ENCODE data around the gene HSD17B14.
"Not testable (repeated sequence)": the region's sequence is repeated elsewhere in the genome, so short reads cannot be mapped to it uniquely, and the experiment has no call there.

HSD17B14 gene

DNA sequence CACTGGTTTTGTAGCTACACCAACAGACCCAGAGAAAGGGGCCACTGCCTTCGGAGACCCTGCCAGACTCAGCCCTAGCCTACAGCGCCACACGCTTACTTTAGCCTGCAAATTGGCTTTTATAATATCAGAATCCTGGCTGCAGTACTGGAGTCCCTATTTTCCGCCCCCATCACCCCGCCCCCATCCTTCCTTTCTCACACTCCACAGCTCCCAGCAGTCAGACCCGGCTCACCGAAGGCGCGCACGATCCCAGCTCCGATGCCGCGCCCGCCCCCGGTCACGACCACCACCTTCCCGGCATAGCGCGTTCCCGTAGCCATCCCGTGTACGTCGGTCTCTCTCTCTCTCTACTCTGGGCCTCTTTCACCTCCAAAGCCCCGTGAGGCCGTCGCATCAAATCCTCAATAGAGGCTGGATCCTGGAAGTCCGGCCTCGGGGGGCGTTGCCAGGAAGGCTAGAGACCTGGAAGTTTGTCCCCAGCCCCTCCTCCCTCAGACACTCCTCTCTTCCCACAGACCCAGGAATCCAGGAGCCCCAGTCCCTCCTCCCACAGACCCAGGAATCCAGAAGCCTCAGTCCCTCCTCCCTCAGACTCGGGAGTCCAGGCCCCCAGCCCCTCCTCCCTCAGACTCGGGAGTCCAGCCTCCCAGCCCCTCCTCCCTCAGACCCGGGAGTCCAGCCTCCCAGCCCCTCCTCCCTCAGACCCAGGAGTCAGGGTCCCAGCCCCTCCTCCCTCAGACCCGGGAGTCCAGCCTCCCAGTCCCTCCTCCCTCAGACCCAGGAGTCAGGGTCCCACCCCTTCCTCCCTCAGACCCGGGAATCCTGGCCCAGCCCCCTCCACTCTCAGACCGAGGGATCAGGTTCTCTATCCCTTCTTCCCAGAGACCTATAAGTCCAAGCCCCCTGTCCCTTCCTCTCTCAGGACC lies at the start of gene HSD17B14:
TSS of gene HSD17B14 (minus strand) at position 403 of the 929 bp plus-strand sequence. CDS start at position 323, 80 bp downstream.
- DNase-seq, result no peak

DNA sequence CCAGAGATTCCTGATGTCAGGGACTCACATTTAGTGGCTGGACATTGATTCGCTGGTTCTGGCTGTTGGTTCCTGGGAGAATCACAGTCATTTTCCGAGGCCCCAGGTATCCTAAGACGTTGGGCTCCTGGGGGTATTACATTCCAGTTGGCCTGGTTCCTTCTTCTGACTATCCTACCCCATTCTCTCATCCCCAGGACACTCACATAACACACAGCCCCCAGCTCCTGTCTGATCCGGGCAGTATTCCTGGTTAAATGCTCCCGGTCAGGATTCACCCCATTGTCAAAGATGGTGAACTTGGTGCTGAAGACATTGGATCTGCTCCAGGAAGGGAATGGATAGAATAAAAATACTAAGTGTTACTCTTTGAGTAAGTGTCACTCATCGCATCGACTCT lies 47.4 kb upstream of the HSD17B14 start:
- peak; percentile 19 to 37 for DNase-seq

DNA sequence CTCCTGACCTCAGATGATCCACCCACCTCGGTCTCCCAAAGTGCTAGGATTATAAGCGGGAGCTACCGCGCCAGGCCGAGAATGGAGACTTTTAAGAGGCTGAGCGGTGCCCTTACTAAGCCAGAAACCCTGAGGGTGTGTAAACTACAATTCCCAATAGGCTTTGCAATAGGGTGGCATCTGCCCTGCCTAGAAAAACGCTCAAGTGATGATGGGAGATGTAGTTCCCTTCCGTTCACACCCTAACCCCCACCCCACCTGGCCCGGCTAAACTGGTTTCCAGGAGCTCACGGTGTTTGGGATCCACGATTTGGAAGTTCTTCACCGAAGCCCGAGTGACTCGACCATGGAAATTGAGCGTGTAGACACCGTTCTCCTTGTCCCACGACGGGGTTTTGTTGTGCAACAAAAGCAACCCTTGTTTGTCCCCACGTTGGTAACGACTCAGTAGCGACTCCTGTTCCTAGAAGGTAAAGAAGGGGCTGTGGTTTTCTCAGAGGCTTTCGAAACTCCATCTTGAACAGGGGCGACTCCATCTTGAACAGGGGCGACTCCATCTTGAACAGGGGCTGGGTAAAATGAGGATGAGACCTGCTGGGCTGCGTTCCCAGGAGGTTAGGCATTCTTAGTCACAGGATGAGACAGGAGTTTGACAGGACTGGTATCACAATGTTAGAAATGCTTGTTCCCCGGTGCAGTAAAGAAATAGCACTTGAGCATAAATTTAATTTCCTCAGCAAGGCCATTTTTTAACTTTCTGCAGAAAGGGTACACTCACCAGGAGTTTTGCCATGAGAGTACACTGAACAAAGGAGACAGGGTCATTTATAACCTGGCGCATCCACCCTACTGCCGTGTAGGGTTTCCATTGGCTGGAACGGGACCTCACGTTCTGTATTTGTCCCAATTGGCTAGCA lies 45.7 kb upstream of the HSD17B14 start:
- DNase-seq, result peak; percentile 48 to 62

DNA sequence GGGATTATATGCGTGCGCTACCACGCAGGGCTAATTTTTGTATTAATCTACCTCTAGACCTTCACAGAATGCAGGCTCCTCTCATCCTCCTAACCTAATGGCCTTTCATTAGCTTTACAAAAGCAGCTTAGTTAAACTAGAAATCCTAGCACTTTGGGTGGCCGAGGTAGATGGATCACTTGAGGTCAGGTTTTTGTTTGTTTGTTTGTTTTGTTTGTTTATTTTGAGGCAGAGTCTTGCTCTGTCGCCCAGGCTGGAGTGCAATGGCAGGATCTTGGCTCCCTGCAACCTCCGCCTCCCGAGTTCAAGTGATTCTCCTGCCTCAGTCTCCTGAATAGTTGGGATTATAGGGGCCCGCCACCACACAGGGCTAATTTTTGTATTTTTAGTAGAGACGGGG lies 43.4 kb upstream of the HSD17B14 start:
- DNase-seq, result peak in 1 of 2 donors; percentile 26

DNA sequence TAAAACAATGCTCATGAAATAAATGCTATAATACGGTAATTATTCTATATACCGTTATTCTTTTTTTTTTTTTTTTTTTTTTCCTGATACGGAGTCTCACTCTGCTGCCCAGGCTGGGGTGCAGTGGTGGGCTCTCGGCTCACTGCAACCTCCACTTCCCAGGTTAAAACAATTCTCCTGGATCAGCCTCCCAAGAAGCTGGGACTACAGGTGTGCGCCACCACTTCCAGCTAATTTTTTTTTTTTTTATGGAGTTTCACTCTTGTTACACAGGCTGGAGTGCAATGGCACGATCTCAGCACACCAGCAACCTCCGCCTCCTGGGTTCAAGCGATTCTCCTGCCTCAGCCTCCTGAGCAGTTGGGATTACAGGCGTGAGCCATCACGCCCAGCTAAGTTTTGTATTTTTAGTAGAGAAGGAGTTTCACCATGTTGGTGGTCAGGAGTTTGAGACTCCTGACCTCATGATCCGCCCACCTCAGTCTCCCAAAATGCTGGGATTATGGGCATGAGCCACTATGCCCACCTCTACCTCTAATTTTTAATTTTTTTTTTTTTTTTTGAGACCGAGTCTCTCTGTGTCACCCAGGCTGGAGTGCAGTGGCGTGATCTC lies 42.8 kb upstream of the HSD17B14 start:
- peak; percentile 16 to 28 for DNase-seq

DNA sequence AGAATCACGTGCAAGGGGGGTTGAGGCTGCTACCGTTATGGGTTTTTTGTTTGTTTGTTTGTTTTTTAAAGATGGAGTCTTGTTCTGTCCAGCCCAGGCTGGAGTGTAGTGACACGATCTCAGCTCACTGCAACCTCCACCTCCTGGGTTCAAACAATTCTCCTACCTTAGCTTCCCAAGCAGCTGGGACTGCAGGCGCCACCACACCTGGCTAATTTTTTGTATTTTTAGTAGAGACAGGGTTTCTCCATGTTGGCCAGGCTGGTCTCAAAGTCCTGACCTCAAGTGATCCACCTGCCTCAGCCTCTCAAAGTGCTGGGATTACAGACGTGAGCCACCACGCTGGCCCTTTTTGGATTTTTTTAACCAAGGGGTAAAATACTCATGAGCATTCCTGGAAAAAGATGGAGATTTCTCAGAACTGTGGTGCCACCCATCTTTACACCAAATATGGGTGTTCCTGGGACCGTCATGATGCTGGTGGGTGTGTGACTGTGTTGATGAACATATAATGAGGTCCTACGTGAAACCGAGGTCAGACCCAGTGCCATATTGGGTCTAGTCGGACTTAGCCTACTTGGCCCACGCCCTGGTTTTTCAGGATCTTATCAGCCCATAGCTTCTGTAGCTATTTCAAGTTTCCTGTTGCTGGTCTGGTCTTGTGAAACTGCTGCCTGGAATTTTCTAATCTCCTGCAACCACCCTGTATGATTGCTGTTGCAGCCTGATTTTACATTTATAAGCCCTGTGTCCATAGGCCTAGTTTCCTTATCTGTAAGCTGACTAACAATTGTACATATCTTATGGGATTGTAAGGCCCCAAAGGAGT lies 42.1 kb upstream of the HSD17B14 start:
- peak; percentile 49 to 52 for DNase-seq

DNA sequence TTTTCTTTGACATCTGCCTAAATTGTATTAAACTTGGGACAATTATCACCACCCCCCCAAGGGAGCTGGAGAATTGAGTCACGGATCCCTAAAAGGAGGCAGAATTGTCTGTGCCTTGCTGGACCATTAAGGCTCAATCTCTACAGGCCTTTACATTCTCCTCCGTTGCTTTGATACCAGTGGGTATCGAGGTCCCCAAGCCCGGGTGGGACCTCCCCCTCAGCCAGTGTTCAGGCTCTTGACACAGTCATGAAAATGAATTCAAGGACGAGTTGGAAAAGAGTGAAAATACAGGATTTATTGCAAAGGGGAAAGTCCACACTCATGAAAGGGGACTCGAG lies 41.5 kb upstream of the HSD17B14 start:
- DNase-seq, result peak in 1 of 2 donors; percentile 47

DNA sequence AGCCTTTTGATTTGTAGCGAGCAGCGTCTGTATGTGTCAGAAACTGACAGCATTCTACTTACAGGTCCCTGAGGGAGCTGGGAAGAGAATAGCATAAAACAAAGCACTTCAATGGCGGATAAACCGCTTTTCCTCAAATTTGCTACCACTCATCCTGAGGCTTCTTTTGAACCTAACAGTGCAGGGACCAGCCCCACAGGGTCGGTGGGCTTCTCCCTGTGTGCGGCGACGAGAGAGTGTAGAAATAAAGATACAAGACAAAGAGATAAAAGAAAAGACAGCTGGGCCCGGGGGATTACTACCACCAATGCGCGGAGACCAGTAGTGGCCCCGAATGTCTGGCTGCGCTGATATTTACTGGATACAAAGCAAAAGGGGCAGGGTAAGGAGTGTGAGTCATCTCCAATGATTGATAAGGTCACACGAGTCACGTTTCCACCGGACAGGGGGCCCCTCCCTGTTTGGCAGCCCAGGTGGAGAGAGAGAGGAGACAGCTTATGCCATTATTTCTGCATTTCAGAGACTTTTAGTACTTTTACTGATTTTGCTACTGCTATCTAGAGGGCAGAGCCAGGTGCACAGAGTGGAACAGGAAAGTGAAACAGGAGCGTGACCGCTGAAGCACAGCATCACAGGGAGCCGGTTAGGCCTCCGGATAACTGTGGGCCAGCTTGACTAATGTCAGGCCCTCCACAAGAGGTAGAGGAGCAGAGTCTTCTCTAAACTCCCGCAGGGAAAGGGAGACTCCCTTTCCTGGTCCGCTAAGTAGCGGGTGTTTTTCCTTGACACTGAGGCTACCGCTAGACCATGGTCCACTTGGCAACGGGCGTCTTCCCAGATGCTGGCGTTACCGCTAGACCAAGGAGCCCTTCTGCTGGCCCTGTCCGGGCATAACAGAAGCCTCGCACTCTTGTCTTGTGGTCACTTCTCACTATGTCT lies 40.0 kb upstream of the HSD17B14 start:
- DNase-seq, result peak; percentile 54 to 57

DNA sequence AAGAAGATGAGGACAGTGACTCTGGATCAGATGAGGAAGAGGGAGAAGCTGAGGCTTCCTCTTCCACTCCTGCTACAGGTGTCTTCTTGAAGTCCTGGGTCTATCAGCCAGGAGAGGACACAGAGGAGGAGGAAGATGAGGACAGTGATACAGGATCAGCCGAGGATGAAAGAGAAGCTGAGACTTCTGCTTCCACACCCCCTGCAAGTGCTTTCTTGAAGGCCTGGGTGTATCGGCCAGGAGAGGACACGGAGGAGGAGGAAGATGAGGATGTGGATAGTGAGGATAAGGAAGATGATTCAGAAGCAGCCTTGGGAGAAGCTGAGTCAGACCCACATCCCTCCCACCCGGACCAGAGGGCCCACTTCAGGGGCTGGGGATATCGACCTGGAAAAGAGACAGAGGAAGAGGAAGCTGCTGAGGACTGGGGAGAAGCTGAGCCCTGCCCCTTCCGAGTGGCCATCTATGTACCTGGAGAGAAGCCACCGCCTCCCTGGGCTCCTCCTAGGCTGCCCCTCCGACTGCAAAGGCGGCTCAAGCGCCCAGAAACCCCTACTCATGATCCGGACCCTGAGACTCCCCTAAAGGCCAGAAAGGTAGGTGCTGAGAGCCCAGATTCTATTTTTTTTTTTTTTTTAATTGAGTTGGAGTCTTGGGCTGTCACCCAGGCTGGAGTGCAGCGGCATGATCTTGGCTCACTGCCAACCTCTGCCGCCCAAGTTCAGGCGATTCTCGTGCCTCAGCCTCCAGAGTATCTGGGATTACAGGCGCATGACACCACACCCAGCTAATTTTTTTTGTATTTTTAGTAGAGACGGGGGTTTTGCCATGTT lies 38.2 kb upstream of the HSD17B14 start:
- DNase-seq, result peak; percentile 40 to 59

DNA sequence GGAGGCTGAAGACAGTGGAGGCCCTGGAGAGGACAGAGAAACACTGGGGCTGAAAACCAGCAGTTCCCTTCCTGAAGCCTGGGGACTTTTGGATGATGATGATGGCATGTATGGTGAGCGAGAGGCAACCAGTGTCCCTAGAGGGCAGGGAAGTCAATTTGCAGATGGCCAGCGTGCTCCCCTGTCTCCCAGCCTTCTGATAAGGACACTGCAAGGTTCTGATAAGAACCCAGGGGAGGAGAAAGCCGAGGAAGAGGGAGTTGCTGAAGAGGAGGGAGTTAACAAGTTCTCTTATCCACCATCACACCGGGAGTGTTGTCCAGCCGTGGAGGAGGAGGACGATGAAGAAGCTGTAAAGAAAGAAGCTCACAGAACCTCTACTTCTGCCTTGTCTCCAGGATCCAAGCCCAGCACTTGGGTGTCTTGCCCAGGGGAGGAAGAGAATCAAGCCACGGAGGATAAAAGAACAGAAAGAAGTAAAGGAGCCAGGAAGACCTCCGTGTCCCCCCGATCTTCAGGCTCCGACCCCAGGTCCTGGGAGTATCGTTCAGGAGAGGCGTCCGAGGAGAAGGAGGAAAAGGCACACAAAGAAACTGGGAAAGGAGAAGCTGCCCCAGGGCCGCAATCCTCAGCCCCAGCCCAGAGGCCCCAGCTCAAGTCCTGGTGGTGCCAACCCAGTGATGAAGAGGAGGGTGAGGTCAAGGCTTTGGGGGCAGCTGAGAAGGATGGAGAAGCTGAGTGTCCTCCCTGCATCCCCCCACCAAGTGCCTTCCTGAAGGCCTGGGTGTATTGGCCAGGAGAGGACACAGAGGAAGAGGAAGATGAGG lies 37.4 kb upstream of the HSD17B14 start:
- peak; percentile 17 to 38 for DNase-seq

DNA sequence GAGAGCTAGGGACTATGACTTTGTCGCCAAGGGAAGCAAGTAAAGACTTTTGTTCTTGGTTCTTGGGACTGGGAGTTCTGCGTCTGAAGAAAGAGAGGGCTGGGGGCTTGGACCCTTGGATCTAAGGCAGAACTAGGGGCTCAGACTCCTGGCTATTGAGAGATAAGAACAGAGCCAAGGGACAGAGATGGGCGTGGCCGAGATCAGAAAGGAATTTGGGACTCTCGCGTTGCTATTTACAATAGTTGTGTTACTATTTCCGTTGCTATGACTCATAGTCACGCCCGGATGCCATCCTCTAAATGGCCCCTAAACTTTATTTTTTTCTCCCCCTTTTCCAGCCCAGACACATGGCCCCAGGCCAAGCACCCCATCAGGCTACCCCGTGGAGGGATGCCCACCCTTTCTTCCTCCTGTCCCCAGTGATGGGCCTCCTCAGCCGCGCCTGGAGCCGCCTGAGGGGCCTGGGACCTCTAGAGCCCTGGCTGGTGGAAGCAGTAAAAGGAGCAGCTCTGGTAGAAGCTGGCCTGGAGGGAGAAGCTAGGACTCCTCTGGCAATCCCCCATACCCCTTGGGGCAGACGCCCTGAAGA lies 36.7 kb upstream of the HSD17B14 start:
- DNase-seq, result peak; percentile 87

DNA sequence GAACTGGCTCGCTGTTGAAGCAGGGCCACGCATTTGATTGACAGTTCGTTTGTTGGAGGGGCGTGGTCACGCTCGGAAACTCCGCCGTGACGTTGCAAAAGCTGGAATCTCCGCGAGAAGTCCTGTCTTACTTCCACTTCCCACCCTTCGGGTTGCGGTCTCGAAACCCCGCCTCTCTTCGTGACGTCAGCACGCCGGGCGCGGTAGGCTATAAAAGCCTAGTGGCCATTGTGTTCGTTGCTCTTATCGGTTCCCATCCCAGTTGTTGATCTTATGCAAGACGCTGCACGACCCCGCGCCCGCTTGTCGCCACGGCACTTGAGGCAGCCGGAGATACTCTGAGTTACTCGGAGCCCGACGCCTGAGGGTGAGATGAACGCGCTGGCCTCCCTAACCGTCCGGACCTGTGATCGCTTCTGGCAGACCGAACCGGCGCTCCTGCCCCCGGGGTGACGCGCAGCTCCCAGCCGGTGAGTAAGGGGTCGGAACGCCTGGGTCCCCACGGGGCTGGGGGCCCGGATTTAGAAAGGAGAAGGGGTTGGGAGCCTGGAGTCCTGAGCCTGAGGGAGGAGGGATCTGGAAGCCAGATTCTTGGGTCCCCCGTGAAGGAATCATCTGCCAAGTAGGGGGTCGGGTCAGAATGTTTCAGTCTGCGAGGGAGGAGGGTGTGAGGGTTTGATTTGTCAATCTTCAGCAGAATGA lies 36.0 kb upstream of the HSD17B14 start, which contains the start of gene PPP1R15A:
TSS of gene PPP1R15A (plus strand) at position 240 of the 702 bp plus-strand sequence. CDS start 813 bp downstream, outside the sequence.
- DNase-seq, result peak; percentile 99 to 100

DNA sequence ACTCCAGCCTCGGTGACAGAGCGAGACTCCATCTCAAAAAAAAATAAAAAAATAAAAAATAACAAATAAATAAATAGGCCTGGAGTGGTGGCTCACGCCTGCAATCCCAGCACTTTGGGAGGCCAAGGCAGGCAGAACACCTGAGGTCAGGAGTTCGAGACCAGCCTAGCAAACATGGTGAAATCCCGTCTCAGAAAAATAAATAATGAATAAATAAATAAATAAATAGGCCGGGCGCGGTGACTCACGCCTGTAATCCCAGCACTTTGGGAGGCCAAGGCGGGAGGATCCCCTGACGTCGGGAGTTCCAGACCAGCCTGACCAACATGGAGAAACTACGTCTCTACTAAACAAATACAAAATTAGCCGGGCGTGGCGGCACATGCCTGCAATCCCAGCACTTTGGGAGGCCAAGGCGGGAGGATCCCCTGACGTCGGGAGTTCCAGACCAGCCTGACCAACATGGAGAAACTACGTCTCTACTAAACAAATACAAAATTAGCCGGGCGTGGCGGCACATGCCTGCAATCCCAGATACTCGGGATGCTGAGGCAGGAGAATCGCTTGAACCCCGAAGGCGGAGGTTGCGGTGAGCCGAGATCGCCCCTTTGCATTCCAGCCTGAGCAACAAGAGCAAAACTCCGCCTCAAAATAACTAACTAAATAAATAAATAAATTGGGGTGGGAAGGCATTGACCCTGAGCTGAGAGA lies 35.3 kb upstream of the HSD17B14 start:
- DNase-seq, result not testable (repeated sequence)

DNA sequence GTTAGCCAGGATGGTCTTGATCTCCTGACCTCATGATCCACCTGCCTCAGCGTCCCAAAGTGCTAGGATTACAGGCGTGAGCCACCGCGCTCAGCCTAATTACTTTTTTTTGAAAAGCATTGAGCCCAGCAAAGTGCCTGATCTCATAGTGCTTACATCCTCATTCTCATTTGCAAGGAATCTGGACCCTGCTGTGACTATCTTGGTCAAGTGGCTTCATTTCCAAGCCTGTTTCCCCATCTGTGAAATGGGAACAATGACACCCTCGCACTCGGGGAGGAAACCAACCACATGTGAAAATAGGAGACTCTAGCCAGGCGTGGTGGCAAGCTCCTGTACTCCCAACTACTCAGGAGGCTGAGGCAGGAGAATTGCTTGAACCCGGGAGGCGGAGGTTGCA lies 33.8 kb upstream of the HSD17B14 start:
- no peak for DNase-seq

DNA sequence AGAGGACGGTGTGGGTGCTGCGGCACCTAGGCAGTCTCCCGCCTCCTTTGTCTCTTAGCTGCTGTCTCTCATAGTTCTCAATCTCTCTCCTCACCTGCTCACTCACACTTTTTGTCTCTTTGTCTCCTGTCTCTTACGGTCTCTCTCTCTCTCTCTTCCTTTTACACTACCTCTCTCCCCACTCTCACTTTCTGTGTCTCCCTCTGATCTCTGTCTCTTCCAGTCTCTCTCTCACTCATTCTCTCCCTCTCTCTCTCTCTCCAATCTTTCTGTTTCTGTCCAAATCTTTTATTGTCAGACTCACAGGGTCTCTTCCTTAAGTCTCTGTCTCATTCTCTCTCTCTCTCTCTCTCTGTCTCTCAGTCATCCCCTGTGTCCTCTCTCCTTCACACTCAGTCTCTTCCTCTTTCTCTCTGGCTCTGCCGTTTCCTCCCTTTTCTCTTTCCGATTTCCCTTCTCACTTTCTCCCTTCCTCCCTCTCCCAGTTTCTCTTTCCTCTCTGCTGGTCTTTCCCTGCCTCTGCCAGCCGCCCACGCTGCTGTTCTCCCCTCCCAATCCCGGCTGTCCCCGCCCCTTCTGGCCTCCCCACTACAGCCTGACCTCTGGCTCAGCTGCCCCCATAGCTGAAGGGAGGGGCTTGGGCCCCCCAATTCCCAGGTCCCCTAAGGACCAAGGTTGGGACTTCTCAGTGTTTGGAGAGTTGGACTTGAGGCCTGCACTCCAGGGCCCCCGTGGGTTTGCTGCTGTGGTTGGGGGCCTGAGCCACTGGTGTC lies 32.0 kb upstream of the HSD17B14 start, which contains the start of gene PLEKHA4:
TSS of gene PLEKHA4 (minus strand) at position 504 of the 773 bp plus-strand sequence. CDS start 997 bp downstream, outside the sequence.
- no peak for DNase-seq

DNA sequence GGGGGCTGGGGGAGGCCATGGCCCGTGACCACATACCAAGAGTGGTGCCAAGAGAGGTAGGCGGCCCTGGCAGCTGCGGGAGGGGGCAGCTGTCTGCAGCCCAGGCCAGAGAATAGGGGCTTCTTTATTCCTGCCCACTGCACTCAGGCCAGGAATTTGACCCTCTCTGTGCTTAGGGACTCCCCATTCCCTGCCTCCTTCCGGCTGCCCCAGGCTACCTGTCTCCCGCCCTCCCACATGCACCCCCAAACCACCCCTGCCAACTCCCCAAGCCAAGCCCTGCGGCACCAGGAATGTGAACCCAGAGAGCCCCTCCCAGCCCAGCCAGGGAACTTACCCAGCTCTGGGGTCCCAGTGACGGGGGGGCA lies 31.4 kb upstream of the HSD17B14 start:
- no peak for DNase-seq
